Measurements from ENCODE around the gene SYT1.

Gene SYT1

GRCh38 chr12:79053394-79053793 lies 188.8 kb downstream of the SYT1 start:
- H3K36me3 ChIP-seq (ENCODE audit: control insufficient read depth, insufficient read depth, low read length): no peaks in the 10 kb centered on the region
- no peaks in the 10 kb centered on the region for H3K9me3 ChIP-seq (ENCODE audit: control insufficient read depth, insufficient read depth, low read length)
- no peaks in the 10 kb centered on the region for H3K27me3 ChIP-seq (ENCODE audit: control insufficient read depth, insufficient read depth, low read length)
- no peak overlapping the region for H3K4me3 ChIP-seq (ENCODE audit: low read length)
- no CpG with 5 or more reads among the region's 3 CpGs for WGBS (ENCODE audit: insufficient coverage, insufficient read length)
- H3K4me1 ChIP-seq (ENCODE audit: control insufficient read depth, insufficient read depth, low read length): no peaks in the 10 kb centered on the region
- no peak for DNase-seq (ENCODE audit: low read depth, low spot score)
- H3K27ac ChIP-seq (ENCODE audit: low read length): no peak overlapping the region

- no peak overlapping the region for H3K4me3 ChIP-seq (ENCODE audit: low read length)
- DNase-seq (ENCODE audit: low read depth, low spot score): no peak
- no peaks in the 10 kb centered on the region for H3K27me3 ChIP-seq (ENCODE audit: control insufficient read depth, insufficient read depth, low read length)
- no peaks in the 10 kb centered on the region for H3K9me3 ChIP-seq (ENCODE audit: control insufficient read depth, insufficient read depth, low read length)
- H3K4me1 ChIP-seq (ENCODE audit: control insufficient read depth, insufficient read depth, low read length): no peaks in the 10 kb centered on the region
- no peaks in the 10 kb centered on the region for H3K36me3 ChIP-seq (ENCODE audit: control insufficient read depth, insufficient read depth, low read length)
- 100% methylated on average over 1 of the region's 3 CpGs for WGBS (ENCODE audit: insufficient coverage, insufficient read length)
- no peak overlapping the region for H3K27ac ChIP-seq (ENCODE audit: low read length)
Observed at GRCh38 chr12:79055926-79056674, 191.5 kb downstream of the SYT1 start.

- no peaks in the 10 kb centered on the region for H3K36me3 ChIP-seq (ENCODE audit: control insufficient read depth, insufficient read depth, low read length)
Observed at GRCh38 chr12:79056775-79057174, 192.2 kb downstream of the SYT1 start.

GRCh38 chr12:79057540-79057939 lies 193.0 kb downstream of the SYT1 start:
- Histone ChIP-seq H3K27ac (ENCODE audit: low read length) (no peak overlapping the region), H3K9me3 (ENCODE audit: control insufficient read depth, insufficient read depth, low read length) (no peaks in the 10 kb centered on the region), H3K27me3 (ENCODE audit: control insufficient read depth, insufficient read depth, low read length) (no peaks in the 10 kb centered on the region), H3K4me1 (ENCODE audit: control insufficient read depth, insufficient read depth, low read length) (no peaks in the 10 kb centered on the region), H3K4me3 (ENCODE audit: low read length) (no peak overlapping the region), H3K36me3 (ENCODE audit: control insufficient read depth, insufficient read depth, low read length) (no peaks in the 10 kb centered on the region)
- DNase-seq (ENCODE audit: low read depth, low spot score): no peak

More at GRCh38 chr12:79056775-79057174, 192.2 kb downstream of the SYT1 start:
- H3K27me3 ChIP-seq (ENCODE audit: control insufficient read depth, insufficient read depth, low read length): no peaks in the 10 kb centered on the region
- H3K27ac ChIP-seq (ENCODE audit: low read length): no peak overlapping the region
- H3K9me3 ChIP-seq (ENCODE audit: control insufficient read depth, insufficient read depth, low read length): no peaks in the 10 kb centered on the region
- no peaks in the 10 kb centered on the region for H3K4me1 ChIP-seq (ENCODE audit: control insufficient read depth, insufficient read depth, low read length)
- H3K4me3 ChIP-seq (ENCODE audit: low read length): no peak overlapping the region
- DNase-seq (ENCODE audit: low read depth, low spot score): no peak

- H3K9me3 ChIP-seq (ENCODE audit: control insufficient read depth, insufficient read depth, low read length): no peaks in the 10 kb centered on the region
- no peak overlapping the region for H3K4me3 ChIP-seq (ENCODE audit: low read length)
- no CpG with 5 or more reads among the region's 1 CpG for WGBS (ENCODE audit: insufficient coverage, insufficient read length)
- no peaks in the 10 kb centered on the region; the same call in 1 of the 2 replicates for H3K4me1 ChIP-seq (ENCODE audit: control insufficient read depth, insufficient read depth, low read length)
- H3K27me3 ChIP-seq (ENCODE audit: control insufficient read depth, insufficient read depth, low read length): no peaks in the 10 kb centered on the region
- no peaks in the 10 kb centered on the region for H3K36me3 ChIP-seq (ENCODE audit: control insufficient read depth, insufficient read depth, low read length)
- DNase-seq (ENCODE audit: low read depth, low spot score): no peak
- H3K27ac ChIP-seq (ENCODE audit: low read length): no peak overlapping the region
Observed at GRCh38 chr12:79058342-79058741, 193.8 kb downstream of the SYT1 start.

- Histone ChIP-seq H3K27me3 (ENCODE audit: control insufficient read depth, insufficient read depth, low read length) (no peaks in the 10 kb centered on the region), H3K9me3 (ENCODE audit: control insufficient read depth, insufficient read depth, low read length) (no peaks in the 10 kb centered on the region), H3K36me3 (ENCODE audit: control insufficient read depth, insufficient read depth, low read length) (no peaks in the 10 kb centered on the region), H3K4me1 (ENCODE audit: control insufficient read depth, insufficient read depth, low read length) (no peaks in the 10 kb centered on the region; the same call in 1 of the 2 replicates), H3K4me3 (ENCODE audit: low read length) (no peak overlapping the region), H3K27ac (ENCODE audit: low read length) (no peak overlapping the region)
- no peak for DNase-seq (ENCODE audit: low read depth, low spot score)
Observed at GRCh38 chr12:79059557-79059956, 195.0 kb downstream of the SYT1 start.

- Histone ChIP-seq H3K4me3 (ENCODE audit: low read length) (no peak overlapping the region), H3K4me1 (ENCODE audit: control insufficient read depth, insufficient read depth, low read length) (no peaks in the 10 kb centered on the region; the same call in 1 of the 2 replicates), H3K9me3 (ENCODE audit: control insufficient read depth, insufficient read depth, low read length) (no peaks in the 10 kb centered on the region), H3K27ac (ENCODE audit: low read length) (no peak overlapping the region), H3K36me3 (ENCODE audit: control insufficient read depth, insufficient read depth, low read length) (no peaks in the 10 kb centered on the region), H3K27me3 (ENCODE audit: control insufficient read depth, insufficient read depth, low read length) (no peaks in the 10 kb centered on the region)
- no CpG with 5 or more reads among the region's 1 CpG for WGBS (ENCODE audit: insufficient coverage, insufficient read length)
- DNase-seq (ENCODE audit: low read depth, low spot score): no peak
Observed at GRCh38 chr12:79063258-79063657, 198.7 kb downstream of the SYT1 start.

GRCh38 chr12:79067977-79068376 lies 203.4 kb downstream of the SYT1 start:
- H3K4me1 ChIP-seq (ENCODE audit: control insufficient read depth, insufficient read depth, low read length): no peaks in the 10 kb centered on the region; the same call in 1 of the 2 replicates
- H3K27ac ChIP-seq (ENCODE audit: low read length): no peak overlapping the region
- H3K36me3 ChIP-seq (ENCODE audit: control insufficient read depth, insufficient read depth, low read length): no peaks in the 10 kb centered on the region
- DNase-seq (ENCODE audit: low read depth, low spot score): no peak
- no peaks in the 10 kb centered on the region for H3K9me3 ChIP-seq (ENCODE audit: control insufficient read depth, insufficient read depth, low read length)
- H3K4me3 ChIP-seq (ENCODE audit: low read length): no peak overlapping the region
- H3K27me3 ChIP-seq (ENCODE audit: control insufficient read depth, insufficient read depth, low read length): no peaks in the 10 kb centered on the region

- Histone ChIP-seq H3K36me3 (ENCODE audit: control insufficient read depth, insufficient read depth, low read length) (no peaks in the 10 kb centered on the region), H3K27me3 (ENCODE audit: control insufficient read depth, insufficient read depth, low read length) (no peaks in the 10 kb centered on the region), H3K9me3 (ENCODE audit: control insufficient read depth, insufficient read depth, low read length) (no peaks in the 10 kb centered on the region), H3K4me1 (ENCODE audit: control insufficient read depth, insufficient read depth, low read length) (no peaks in the 10 kb centered on the region), H3K27ac (ENCODE audit: low read length) (no peak overlapping the region), H3K4me3 (ENCODE audit: low read length) (no peak overlapping the region)
- DNase-seq (ENCODE audit: low read depth, low spot score): no peak
Observed at GRCh38 chr12:79069009-79069408, 204.4 kb downstream of the SYT1 start.

GRCh38 chr12:79071498-79071897 lies 206.9 kb downstream of the SYT1 start:
- DNase-seq (ENCODE audit: low read depth, low spot score): no peak
- no peaks in the 10 kb centered on the region for H3K4me1 ChIP-seq (ENCODE audit: control insufficient read depth, insufficient read depth, low read length)

GRCh38 chr12:79073506-79073905 lies 208.9 kb downstream of the SYT1 start:
- no CpG with 5 or more reads among the region's 2 CpGs for WGBS (ENCODE audit: insufficient coverage, insufficient read length)
- Histone ChIP-seq H3K4me3 (ENCODE audit: low read length) (no peak overlapping the region), H3K27ac (ENCODE audit: low read length) (no peak overlapping the region), H3K9me3 (ENCODE audit: control insufficient read depth, insufficient read depth, low read length) (no peaks in the 10 kb centered on the region), H3K4me1 (ENCODE audit: control insufficient read depth, insufficient read depth, low read length) (no peaks in the 10 kb centered on the region), H3K36me3 (ENCODE audit: control insufficient read depth, insufficient read depth, low read length) (no peaks in the 10 kb centered on the region), H3K27me3 (ENCODE audit: control insufficient read depth, insufficient read depth, low read length) (no peaks in the 10 kb centered on the region)
- DNase-seq (ENCODE audit: low read depth, low spot score): no peak

More at GRCh38 chr12:79071498-79071897, 206.9 kb downstream of the SYT1 start:
- no peak overlapping the region for H3K4me3 ChIP-seq (ENCODE audit: low read length)
- no CpG with 5 or more reads among the region's 1 CpG for WGBS (ENCODE audit: insufficient coverage, insufficient read length)
- H3K27me3 ChIP-seq (ENCODE audit: control insufficient read depth, insufficient read depth, low read length): no peaks in the 10 kb centered on the region
- no peak overlapping the region for H3K27ac ChIP-seq (ENCODE audit: low read length)
- H3K36me3 ChIP-seq (ENCODE audit: control insufficient read depth, insufficient read depth, low read length): no peaks in the 10 kb centered on the region
- H3K9me3 ChIP-seq (ENCODE audit: control insufficient read depth, insufficient read depth, low read length): no peaks in the 10 kb centered on the region

Measured in iPS DF 6.9 (cell line).